ENCODE measurements around the gene OR6C70. TPM values are rescaled to one million over a fixed set of nuclear protein-coding genes. Genes with fewer than 3 reads are reported as not detected.
"Not testable (repeated sequence)": the region's sequence is repeated elsewhere in the genome, so short reads cannot be mapped to it uniquely, and the experiment has no call there.

The OR6C70 gene
- total RNA-seq, 2 donors from 2014 or later = not detected

- H3K9me3 ChIP-seq = no peaks in the 10 kb centered on the region
- no peaks in the 10 kb centered on the region for H3K4me1 ChIP-seq
- H3K27me3 ChIP-seq = no peaks in the 10 kb centered on the region
- TF ChIP-seq CTCF (IDR thresholded peaks at IDR 0.05) = no peak
- DNase-seq (ENCODE audit: low spot score) = no peak
- no peaks in the 10 kb centered on the region for H3K36me3 ChIP-seq
- H3K27ac ChIP-seq = no peak overlapping the region
- H3K4me3 ChIP-seq = no peak overlapping the region
Measured at GRCh38 chr12:55495490-55495889, 25.6 kb upstream of the OR6C70 start.

DNA sequence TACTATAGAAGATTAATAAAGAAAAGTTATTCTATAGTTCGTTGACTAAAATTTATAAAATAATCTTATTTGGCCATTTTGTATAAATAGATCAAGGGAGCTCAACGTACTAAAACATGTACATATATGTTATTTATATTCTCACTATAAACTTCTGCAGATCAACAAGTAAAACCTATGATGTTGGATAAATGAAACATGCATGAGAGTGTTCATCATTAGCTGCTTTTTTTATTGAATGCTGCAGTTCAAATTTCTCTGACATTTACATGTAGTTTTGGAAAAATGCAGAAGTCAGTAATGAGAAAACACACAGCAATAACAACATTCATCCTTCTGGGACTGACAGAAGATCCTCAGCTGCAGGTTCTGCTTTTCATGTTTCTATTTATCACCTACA lies 22.1 kb upstream of the OR6C70 start, which contains the start of gene OR6C68:
Gene OR6C68, plus strand, starts transcription at position 301 of the 400 bp plus-strand sequence. Its CDS starts 0 bp downstream, at position 301.
- TF ChIP-seq CTCF (IDR thresholded peaks at IDR 0.05) = no peak
- Histone ChIP-seq H3K27ac (no peak within 1 kb of the TSS), H3K36me3 (no peaks in the 10 kb centered on the region)

DNA sequence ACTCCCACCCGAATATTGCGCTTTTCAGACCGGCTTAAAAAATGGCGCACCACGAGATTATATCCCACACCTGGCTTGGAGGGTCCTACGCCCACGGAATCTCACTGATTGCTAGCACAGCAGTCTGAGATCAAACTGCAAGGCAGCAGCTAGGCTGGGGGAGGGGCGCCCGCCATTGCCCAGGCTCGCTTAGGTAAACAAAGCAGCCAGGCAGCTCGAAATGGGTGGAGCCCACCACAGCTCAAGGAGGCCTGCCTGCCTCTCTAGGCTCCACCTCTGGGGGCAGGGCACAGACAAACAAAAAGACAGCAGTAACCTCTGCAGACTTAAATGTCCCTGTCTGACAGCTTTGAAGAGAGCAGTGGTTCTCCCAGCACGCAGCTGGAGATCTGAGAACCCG lies 14.3 kb upstream of the OR6C70 start:
- not testable (repeated sequence) for H3K4me1 ChIP-seq; DNase-seq (ENCODE audit: low spot score); H3K4me3 ChIP-seq; H3K27ac ChIP-seq; H3K9me3 ChIP-seq; H3K36me3 ChIP-seq; H3K27me3 ChIP-seq

More for the DNA sequence above, 22.1 kb upstream of the OR6C70 start, which contains the start of gene OR6C68:
- DNase-seq (ENCODE audit: low spot score) = no peak
- Histone ChIP-seq H3K27me3 (no peaks in the 10 kb centered on the region), H3K4me1 (no peaks in the 10 kb centered on the region), H3K4me3 (no peak within 1 kb of the TSS), H3K9me3 (no peaks in the 10 kb centered on the region)

GRCh38 chr12:55479136-55479535 lies 9.2 kb upstream of the OR6C70 start:
- H3K4me1 ChIP-seq; H3K27me3 ChIP-seq; H3K36me3 ChIP-seq; H3K9me3 ChIP-seq; DNase-seq (ENCODE audit: low spot score); H3K4me3 ChIP-seq; H3K27ac ChIP-seq: not testable (repeated sequence)

DNA sequence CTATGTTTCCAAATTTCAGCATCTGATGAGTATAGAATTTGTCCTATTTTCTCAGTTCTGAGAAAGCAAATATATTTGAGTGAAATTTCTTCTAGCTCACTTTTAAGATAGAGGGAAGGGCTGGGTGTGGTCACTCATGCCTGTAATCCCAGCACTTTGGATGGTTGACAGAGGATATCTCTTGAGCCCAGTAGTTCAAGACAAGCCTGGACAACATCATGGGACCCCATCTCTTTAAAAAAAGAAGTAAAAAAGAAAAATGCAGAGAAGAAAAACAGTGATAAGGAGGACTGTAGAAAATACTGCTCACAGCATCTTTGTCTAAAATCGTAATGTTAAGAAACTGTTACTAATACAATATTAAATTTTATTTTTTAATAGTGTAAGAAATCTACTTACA lies 2.3 kb upstream of the OR6C70 start:
- no peak for TF ChIP-seq CTCF (IDR thresholded peaks at IDR 0.05)
- H3K9me3 ChIP-seq = no peaks in the 10 kb centered on the region
- no peaks in the 10 kb centered on the region for H3K4me1 ChIP-seq
- no peak overlapping the region for H3K27ac ChIP-seq
- no peaks in the 10 kb centered on the region for H3K36me3 ChIP-seq
- DNase-seq (ENCODE audit: low spot score) = no peak
- no peaks in the 10 kb centered on the region for H3K27me3 ChIP-seq
- no peak overlapping the region for H3K4me3 ChIP-seq

DNA sequence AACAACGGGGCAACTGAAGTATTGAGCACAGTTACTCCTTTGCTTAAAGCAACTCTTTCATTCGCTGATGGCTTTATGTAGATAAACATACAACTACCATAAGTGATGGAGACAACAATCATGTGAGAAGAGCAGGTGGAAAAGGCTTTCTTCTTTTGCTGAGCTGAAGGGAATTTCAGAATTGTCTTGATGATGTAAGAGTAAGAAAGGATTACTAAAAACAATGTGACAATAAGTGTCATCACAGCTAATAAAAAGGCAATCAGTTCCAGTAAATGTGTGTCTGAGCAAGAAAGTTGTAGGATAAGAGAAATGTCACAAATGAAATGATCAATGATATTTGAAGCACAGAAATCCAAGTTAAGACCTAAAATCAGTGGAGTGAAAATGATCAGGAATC lies 647 bp downstream of the OR6C70 start:
- Histone ChIP-seq H3K27me3 (no peaks in the 10 kb centered on the region), H3K36me3 (no peaks in the 10 kb centered on the region), H3K4me3 (no peak overlapping the region), H3K9me3 (no peaks in the 10 kb centered on the region), H3K4me1 (no peaks in the 10 kb centered on the region), H3K27ac (no peak overlapping the region)
- no peak for TF ChIP-seq CTCF (IDR thresholded peaks at IDR 0.05)
- no peak for DNase-seq (ENCODE audit: low spot score)

DNA sequence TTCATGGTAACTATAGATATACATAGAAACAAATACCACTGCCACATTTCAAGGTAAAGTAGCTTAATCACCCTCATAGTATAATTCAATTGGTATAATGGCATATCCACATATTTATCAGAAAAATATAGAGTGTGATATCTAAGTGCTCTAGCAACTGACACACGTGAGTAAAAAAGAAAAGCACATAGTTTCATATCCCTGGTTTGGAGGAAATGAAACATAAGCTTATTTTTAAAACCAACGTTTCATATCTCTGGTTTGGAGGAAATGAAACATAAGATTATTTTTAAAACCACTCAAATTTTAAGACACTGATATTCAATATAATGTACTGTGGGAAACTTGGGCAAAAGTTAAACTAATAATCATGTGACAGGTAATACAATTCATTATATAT lies 2.1 kb downstream of the OR6C70 start:
- no peak for DNase-seq (ENCODE audit: low spot score)
- Histone ChIP-seq H3K27me3 (no peaks in the 10 kb centered on the region), H3K4me1 (no peaks in the 10 kb centered on the region), H3K9me3 (no peaks in the 10 kb centered on the region), H3K36me3 (no peaks in the 10 kb centered on the region), H3K4me3 (no peak overlapping the region), H3K27ac (no peak overlapping the region)
- no peak for TF ChIP-seq CTCF (IDR thresholded peaks at IDR 0.05)

DNA sequence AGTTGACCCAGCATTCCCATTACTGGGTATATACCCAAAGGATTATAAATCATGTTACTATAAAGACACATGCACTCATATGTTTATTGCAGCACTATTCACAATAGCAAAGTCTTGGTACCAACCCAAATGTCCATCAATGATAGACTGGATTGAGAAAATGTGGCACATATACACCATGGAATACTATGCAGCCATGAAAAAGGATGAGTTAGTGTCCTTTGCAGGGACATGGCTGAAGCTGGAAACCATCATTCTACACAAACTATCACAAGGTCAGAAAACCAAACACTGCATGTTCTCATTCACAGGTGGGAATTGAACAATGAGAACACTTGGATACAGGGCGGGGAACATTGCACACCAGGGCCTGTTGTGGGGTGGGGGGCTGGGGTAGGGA lies 5.0 kb downstream of the OR6C70 start:
- H3K4me3 ChIP-seq; H3K9me3 ChIP-seq; H3K27me3 ChIP-seq; H3K4me1 ChIP-seq; H3K27ac ChIP-seq; DNase-seq (ENCODE audit: low spot score); H3K36me3 ChIP-seq: not testable (repeated sequence)
